Heart left ventricle (tissue), 16 donors: ENCODE results near the gene AEBP1. TPM values are rescaled to one million over a fixed set of nuclear protein-coding genes. Genes with fewer than 3 reads are reported as not detected.
A peak's percentile ranks its signal among the peaks of the same experiment; 100 is the strongest.

Source experiments
- ATAC-seq, 4 donors: fragments of 200-7000 bp; cut with Tn5 transposase; one replicate each; pipeline ENCODE4 v1.9.1; 2020 to 2022; ENCODE audit warnings: moderate library complexity in 4 of 4, mild to moderate bottlenecking in 3 of 4, moderate number of reproducible peaks in 1 of 4
- DNase-seq, 5 donors: peaks; one replicate each; pipeline ENCODE4 v3.0.0-alpha.2; 2020
- H3K27ac ChIP-seq, 12 donors: fragments of 200-600 bp; sonication (generic) in 4 of 12; one replicate each; pipeline versions ENCODE4 v1.5.0 to v1.8.0; 2016 to 2022; ENCODE audit warnings: mild to moderate bottlenecking in 2 of 12
- H3K27me3 ChIP-seq, 9 donors: fragments of 200-600 bp; sonication (generic) in 2 of 9; one replicate each; pipeline versions ENCODE4 v1.5.1 to v1.8.0; 2016 to 2022; ENCODE audit warnings: mild to moderate bottlenecking in 3 of 9
- H3K36me3 ChIP-seq, 9 donors: fragments of 200-600 bp; sonication (generic) in 2 of 9; one replicate each; pipeline versions ENCODE4 v1.5.0 to v1.8.0; 2018 to 2022; ENCODE audit warnings: mild to moderate bottlenecking in 2 of 9
- H3K4me1 ChIP-seq, 12 donors: fragments of 200-600 bp; sonication (generic) in 4 of 12; one replicate each; pipeline versions ENCODE4 v1.5.0 to v1.8.0; 2016 to 2022; ENCODE audit warnings: mild to moderate bottlenecking in 3 of 12
- H3K4me3 ChIP-seq, 12 donors: fragments of 200-600 bp; sonication (generic) in 4 of 12; one replicate each; pipeline versions ENCODE4 v1.5.0 to v1.8.0; 2017 to 2022; ENCODE audit warnings: mild to moderate bottlenecking in 9 of 12, moderate library complexity in 4 of 12
- H3K9me3 ChIP-seq, 12 donors: fragments of 200-600 bp; sonication (generic) in 4 of 12; one replicate each; pipeline versions ENCODE4 v1.5.0 to v1.8.0; 2016 to 2022; ENCODE audit warnings: mild to moderate bottlenecking in 1 of 12
- POLR2A ChIP-seq, 2 donors: fragments of 450-650 bp; IDR thresholded peaks; one replicate each; pipeline ENCODE4 v1.6.1; 2017; ENCODE audit warnings: antibody characterized with exemption in 2 of 2, mild to moderate bottlenecking in 2 of 2, moderate library complexity in 2 of 2
- WGBS, 4 donors: extraction: QIAGEN DNeasy Blood & Tissue Kit in 2 of 4; methylation state at CpG; one replicate each; pipeline versions ENCODE4 v1.1.5 to v1.1.7; 2013 to 2018; 5-methylcytosine and 5-hydroxymethylcytosine counted together
- intact Hi-C, 10 donors: fragments of 100-400 bp; cut with DNase I; formaldehyde crosslinking; loops; one replicate each; pipeline versions ENCODE4 v1.11.1 to v1.14.2; 2022
- polyA plus RNA-seq, 2 donors: library from polyadenylated mRNA; stranded (reverse); fragments of 200-250 nt; gene quantifications; one replicate each; pipeline ENCODE4 v1.2.3, GENCODE V29; 2013
- total RNA-seq, 9 donors: library from RNA; depleted of rRNA in 2 of 9; stranded (reverse); fragments of >200 nt in 2 of 9; fragmentation: NEBNext Ultra II Directional in 3 of 9; extraction: Animal tissue kit (Norgen Biotek cat#: 25700) in 3 of 9; gene quantifications; one replicate each; pipeline versions ENCODE4 v1.1.0 to v1.2.4, GENCODE V29; 2016 to 2023
- TF ChIP-seq, protein P1 (sequence below), 12 donors: fragments of 200-600 bp; sonication (generic) in 4 of 12; IDR thresholded peaks; one replicate each; pipeline versions ENCODE4 v1.5.0 to v1.8.0; 2018 to 2022; ENCODE audit warnings: antibody characterized with exemption in 12 of 12, mild to moderate bottlenecking in 5 of 12
- donor health status: ischemic (EF 13 %, LVEDD 7.1; RV severe dilation, severe dysfunction).
- donor health status: healthy with polysubstance abuse.
- donor health status: DM: no; HTN: yes; CAD: no.
- donor health status: DM: no; HTN: no; CAD: no.
- donor health status: ischemic (EF 25% LVEDD 6.9; RV normal size, moderate dysfunction).
- donor health status: ischemic (EF 25% LVEDD 5.7; RV mildly dilated, moderate dysfunction).
- donor health status: healthy.
- donor health status: DM: yes; HTN: yes; CAD: no.
- donor health status: ischemic (EF 35%, LVEDD 5.7; RV mildly dilated, moderate dysfunction).
- donor health status: nonischemic (EF 11% LVEDD 7.7; RV severe dilation, severe dysfunction).
- donor health status: DM: yes; HTN: yes; CAD: no.
- donor health status: PGD.
- donor health status: ischemic (EF 29% LVEDD 5.4; RV normal size, mild dysfunction).
- donor health status: nonischemic (EF 23%, LVEDD 6.1; RV moderate dilation, normal function).

AEBP1 gene
- total and polyA plus RNA-seq, 11 donors = 10.9 to 51.1 (median 23.2) TPM

DNA sequence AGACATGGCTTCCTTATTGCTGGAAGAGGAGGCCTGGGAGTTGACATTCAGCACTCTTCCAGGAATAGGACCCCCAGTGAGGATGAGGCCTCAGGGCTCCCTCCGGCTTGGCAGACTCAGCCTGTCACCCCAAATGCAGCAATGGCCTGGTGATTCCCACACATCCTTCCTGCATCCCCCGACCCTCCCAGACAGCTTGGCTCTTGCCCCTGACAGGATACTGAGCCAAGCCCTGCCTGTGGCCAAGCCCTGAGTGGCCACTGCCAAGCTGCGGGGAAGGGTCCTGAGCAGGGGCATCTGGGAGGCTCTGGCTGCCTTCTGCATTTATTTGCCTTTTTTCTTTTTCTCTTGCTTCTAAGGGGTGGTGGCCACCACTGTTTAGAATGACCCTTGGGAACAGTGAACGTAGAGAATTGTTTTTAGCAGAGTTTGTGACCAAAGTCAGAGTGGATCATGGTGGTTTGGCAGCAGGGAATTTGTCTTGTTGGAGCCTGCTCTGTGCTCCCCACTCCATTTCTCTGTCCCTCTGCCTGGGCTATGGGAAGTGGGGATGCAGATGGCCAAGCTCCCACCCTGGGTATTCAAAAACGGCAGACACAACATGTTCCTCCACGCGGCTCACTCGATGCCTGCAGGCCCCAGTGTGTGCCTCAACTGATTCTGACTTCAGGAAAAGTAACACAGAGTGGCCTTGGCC, 43.0 kb upstream of the AEBP1 start:
- peak overlapping the region in 2 of 12 donors; percentile 4 to 42 for H3K27ac ChIP-seq
- H3K36me3 ChIP-seq = peaks cover 2 to 67% (median 55%) of the 10 kb centered on the region in 9 donors
- no peaks in the 10 kb centered on the region for H3K27me3 ChIP-seq
- peak in 2 of 5 donors; percentile 13 to 21 for DNase-seq
- peaks cover 0 to 63% (median 24%) of the 10 kb centered on the region in 12 donors for H3K4me1 ChIP-seq
- intact Hi-C loops = no loop called here
- no peaks in the 10 kb centered on the region for H3K9me3 ChIP-seq
- 56 to 74% (median 64%) methylated on average over 7 to 8 of the region's 8 CpGs for WGBS, 4 donors
- no peak for ATAC-seq
- no peak overlapping the region for H3K4me3 ChIP-seq
- no peak for TF ChIP-seq POLR2A (IDR thresholded peaks at IDR 0.05)
- TF ChIP-seq, protein P1, sequence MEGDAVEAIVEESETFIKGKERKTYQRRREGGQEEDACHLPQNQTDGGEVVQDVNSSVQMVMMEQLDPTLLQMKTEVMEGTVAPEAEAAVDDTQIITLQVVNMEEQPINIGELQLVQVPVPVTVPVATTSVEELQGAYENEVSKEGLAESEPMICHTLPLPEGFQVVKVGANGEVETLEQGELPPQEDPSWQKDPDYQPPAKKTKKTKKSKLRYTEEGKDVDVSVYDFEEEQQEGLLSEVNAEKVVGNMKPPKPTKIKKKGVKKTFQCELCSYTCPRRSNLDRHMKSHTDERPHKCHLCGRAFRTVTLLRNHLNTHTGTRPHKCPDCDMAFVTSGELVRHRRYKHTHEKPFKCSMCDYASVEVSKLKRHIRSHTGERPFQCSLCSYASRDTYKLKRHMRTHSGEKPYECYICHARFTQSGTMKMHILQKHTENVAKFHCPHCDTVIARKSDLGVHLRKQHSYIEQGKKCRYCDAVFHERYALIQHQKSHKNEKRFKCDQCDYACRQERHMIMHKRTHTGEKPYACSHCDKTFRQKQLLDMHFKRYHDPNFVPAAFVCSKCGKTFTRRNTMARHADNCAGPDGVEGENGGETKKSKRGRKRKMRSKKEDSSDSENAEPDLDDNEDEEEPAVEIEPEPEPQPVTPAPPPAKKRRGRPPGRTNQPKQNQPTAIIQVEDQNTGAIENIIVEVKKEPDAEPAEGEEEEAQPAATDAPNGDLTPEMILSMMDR (IDR thresholded peaks at IDR 0.05) = no peak

DNA sequence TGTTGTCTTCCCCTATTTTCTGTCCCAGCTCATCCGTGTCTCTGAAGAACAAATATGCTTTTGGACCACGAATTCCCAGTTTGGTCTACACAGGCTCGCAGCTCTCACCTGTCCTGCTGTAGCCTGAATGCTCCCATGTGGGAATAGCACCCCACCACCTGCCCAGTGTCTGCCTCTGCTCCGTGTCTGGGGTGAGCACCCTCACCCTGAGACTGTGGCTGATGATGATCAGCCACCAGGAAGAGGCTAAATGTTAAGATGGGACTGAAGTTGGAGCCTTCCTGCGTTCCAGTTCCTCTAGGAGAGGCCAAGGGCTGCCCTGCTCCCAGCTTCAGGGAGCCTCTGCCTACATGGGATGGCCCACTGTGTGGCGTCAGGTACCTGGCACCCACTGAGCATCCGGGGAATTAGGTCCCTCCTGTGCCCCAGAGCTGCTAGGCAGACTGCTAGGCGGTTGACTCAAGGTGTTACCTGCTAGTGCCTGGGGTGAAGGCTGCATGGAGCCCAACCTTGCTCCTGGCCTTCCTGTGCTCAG, 42.4 kb upstream of the AEBP1 start:
- peaks cover 2 to 61% (median 52%) of the 10 kb centered on the region in 9 donors for H3K36me3 ChIP-seq
- intact Hi-C loops = no loop called here
- H3K4me1 ChIP-seq = peaks cover 0 to 69% (median 29%) of the 10 kb centered on the region in 12 donors
- 61 to 85% (median 81%) methylated on average over 6 to 8 of the region's 8 CpGs for WGBS, 4 donors
- ATAC-seq (no peak), DNase-seq (peak in 1 of 5 donors; percentile 33)
- H3K4me3 ChIP-seq = no peak overlapping the region
- H3K27me3 ChIP-seq = no peaks in the 10 kb centered on the region
- H3K27ac ChIP-seq = peak overlapping the region in 5 of 12 donors; percentile 76 to 91 (median 87)
- TF ChIP-seq, protein P1 (IDR thresholded peaks at IDR 0.05) = no peak
- TF ChIP-seq POLR2A (IDR thresholded peaks at IDR 0.05) = no peak
- no peaks in the 10 kb centered on the region for H3K9me3 ChIP-seq

DNA sequence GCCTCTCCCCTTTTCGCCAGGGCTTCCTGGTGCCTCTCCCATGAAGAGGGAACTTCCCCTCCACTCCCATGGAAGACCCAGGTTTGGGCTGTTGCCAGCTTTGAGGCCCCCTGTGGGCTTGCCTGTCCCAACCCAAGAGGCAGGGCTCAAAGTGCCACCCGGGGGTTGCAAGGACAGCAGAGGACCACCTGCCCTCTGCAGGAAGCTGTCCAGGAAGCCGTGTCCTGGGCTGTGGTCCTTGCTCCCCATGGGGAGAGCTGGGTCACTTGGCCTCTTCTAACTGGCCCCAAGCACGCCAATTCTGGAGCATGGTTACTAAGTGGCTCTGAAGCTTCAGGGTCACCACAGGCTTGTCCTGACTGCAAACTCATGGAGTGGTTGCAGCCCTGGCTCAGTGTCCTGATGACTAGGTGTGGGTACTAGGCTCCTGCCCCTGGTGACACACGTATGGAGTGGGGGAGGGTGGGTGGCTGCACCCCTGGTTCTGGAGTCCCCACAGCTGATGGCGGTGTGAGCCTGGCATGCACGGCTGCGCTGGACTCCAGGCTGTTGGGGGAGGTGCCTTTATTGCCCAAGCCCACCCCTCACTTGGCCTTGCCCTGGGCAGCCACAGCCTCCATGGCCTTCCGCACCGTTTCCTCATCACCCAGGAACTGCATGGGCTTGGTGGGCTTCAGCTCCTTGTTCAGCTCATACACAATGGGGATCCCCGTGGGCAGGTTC, 41.8 kb upstream of the AEBP1 start:
- no peak for TF ChIP-seq POLR2A (IDR thresholded peaks at IDR 0.05)
- TF ChIP-seq, protein P1 (IDR thresholded peaks at IDR 0.05) = no peak
- Histone ChIP-seq H3K27ac (peak overlapping the region in 8 of 12 donors; percentile 76 to 91 (median 88)), H3K36me3 (peaks cover 2 to 55% (median 46%) of the 10 kb centered on the region in 9 donors), H3K4me1 (peaks cover 0 to 69% (median 32%) of the 10 kb centered on the region in 12 donors), H3K27me3 (no peaks in the 10 kb centered on the region), H3K4me3 (no peak overlapping the region), H3K9me3 (no peaks in the 10 kb centered on the region)
- 60 to 80% (median 77%) methylated on average over 4 to 11 of the region's 11 CpGs for WGBS, 4 donors
- DNase-seq (peak in 2 of 5 donors; percentile 31 to 64), ATAC-seq (no peak)
- intact Hi-C loops = no loop called here

DNA sequence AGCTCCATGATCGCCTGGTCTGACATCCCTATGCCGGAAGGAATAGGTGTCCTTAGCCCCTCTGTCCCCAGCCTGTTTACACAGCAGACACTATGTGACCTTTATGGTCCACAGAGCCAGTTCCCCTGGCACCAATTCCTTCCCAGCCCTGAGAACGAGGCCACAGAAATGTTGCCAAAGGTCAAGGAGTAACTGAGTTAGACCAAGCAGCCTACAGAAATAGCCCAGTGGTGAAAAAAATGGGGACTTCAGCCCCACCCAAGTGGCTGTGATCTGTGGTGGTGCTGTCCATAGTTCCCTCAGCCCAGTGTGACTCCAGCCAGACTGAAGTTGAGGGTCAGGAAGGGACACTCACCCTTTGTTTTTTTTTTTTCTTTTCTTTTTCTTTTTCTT, 41.2 kb upstream of the AEBP1 start:
- Histone ChIP-seq H3K36me3 (peaks cover 2 to 49% (median 40%) of the 10 kb centered on the region in 9 donors), H3K27me3 (no peaks in the 10 kb centered on the region), H3K9me3 (no peaks in the 10 kb centered on the region), H3K27ac (peak overlapping the region in 10 of 12 donors; percentile 41 to 91 (median 85)), H3K4me1 (peaks cover 0 to 75% (median 32%) of the 10 kb centered on the region in 12 donors), H3K4me3 (peak overlapping the region in 3 of 12 donors; percentile 53 to 64 (median 53))
- DNase-seq (peak in 2 of 5 donors; percentile 45 to 46), ATAC-seq (peak in 3 of 4 donors; percentile 0 to 7 (median 3))
- TF ChIP-seq POLR2A (IDR thresholded peaks at IDR 0.05) = no peak
- TF ChIP-seq, protein P1 (IDR thresholded peaks at IDR 0.05) = no peak
- intact Hi-C loops = no loop called here
- 49 to 58% (median 55%) methylated on average over 3 of the region's 3 CpGs for WGBS, 4 donors
